Measurements from ENCODE around the gene SETD1B.

DNA sequence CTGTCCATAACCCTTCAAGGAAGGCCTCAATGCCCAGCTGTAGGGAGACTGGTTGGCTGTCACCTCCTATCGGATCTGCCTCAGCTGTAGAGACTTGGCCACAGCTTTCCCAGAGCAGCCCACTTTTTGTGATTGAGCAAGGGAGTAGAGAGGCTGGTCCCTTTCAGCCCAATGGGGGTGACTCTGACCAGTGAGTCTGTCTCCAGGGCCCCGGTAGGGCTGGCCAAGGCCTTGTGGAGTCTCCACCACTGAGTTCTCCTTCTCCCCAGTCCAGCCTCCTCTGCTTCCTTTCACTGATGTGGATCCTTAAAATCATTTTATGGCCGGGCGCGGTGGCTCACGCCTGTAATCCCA, 69.4 kb downstream of the SETD1B start:
- TF ChIP-seq CTCF (IDR thresholded peaks at IDR 0.05) (no peak), EZH2 (IDR thresholded peaks at IDR 0.05) (no peak)
